GM20000 (cell line): ENCODE measurements around the gene HLA-DRB5.
"Not testable (repeated sequence)": the region's sequence is repeated elsewhere in the genome, so short reads cannot be mapped to it uniquely, and the experiment has no call there.

Experiments used
- DNase-seq: peaks from one replicate; pipeline ENCODE4 v3.0.0; 2012; ENCODE audit warnings: low spot score
- TF ChIP-seq, protein P1 (sequence below): IDR thresholded peaks from 2 replicates; pipeline ENCODE4 v1.5.1; 2012; ENCODE audit warnings: mild to moderate bottlenecking, control low read depth; ENCODE audit errors: extremely low read depth, missing control alignments

The HLA-DRB5 gene

DNA sequence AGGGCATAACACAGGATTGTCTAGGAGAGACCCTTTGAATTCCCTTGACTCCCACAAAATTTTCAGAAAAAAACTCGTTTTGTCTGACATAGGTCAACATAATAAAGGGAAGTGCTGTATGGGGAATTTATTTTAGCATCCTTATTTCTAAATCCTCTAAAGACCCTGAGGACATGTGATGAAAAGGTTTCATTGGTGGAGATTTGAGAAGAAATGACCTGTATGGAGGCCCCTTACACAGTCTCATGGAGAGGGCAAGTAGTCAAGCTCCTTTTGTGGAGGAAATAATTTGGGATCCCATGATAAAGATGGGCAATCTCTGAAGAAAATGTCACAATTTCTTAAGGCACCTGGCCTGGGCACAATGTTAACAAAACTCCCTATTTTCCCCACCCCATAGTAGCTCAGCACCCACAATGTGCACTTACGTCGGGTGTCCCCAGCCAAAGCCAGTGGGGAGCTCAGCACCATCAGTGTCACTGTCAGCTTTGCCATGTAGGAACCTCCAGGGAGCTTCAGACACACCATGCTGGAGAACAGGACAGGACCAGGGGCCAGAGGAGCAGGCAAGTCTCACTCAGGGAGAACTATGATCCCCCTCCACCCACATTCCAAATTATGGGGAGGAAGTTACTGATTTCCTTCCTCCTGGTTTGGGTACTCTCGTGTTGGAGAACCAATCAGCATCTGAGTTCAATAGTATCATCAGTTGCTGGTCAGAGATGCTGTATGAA is at the start of gene HLA-DRB5:
Gene HLA-DRB5 (minus strand): TSS at position 591 of the 734 bp plus-strand sequence. CDS start 63 bp downstream, at position 528.
- DNase-seq: peak; percentile 30
- TF ChIP-seq, protein P1, sequence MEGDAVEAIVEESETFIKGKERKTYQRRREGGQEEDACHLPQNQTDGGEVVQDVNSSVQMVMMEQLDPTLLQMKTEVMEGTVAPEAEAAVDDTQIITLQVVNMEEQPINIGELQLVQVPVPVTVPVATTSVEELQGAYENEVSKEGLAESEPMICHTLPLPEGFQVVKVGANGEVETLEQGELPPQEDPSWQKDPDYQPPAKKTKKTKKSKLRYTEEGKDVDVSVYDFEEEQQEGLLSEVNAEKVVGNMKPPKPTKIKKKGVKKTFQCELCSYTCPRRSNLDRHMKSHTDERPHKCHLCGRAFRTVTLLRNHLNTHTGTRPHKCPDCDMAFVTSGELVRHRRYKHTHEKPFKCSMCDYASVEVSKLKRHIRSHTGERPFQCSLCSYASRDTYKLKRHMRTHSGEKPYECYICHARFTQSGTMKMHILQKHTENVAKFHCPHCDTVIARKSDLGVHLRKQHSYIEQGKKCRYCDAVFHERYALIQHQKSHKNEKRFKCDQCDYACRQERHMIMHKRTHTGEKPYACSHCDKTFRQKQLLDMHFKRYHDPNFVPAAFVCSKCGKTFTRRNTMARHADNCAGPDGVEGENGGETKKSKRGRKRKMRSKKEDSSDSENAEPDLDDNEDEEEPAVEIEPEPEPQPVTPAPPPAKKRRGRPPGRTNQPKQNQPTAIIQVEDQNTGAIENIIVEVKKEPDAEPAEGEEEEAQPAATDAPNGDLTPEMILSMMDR: no peak

DNA sequence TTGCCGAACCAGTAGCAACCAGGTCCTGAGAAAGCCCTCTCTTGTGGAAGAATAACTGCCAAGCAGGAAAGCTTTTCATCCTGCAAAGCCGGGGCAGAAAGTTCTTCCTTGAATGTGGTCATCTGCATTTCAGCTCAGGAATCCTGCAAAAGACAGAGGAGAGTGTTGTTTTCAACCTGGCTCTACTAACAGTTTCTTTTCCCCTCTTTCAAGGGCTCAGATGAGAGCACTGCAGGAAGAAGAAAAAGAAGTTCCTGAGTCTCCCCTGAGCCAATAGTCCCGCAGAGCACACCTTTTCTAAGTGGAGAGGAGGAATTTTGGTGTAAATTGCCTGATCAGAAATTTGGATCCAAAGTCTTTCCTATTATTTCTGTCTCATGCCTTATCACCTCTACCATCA is 48.9 kb upstream of the HLA-DRB5 start:
- DNase-seq: no peak
- TF ChIP-seq, protein P1: no peak

DNA sequence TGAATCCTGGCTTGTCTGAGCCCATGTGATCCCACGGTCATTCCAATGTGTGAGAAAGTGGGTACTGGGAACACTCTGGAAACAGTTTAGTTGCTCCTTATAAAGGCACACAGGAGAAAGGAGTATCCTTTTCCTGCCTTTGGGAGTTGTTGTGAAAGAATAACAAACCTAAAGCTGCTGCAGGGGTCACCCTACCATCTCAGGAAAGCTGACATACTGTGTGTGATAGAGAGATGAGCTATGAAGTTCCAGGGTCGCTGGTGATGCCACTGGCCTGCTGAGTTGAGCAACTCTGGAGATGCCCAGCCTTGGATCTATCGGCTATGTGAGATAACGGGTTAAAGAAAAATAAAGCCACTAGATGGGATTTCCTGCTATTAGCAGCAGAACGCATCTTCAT is 47.4 kb upstream of the HLA-DRB5 start:
- not testable (repeated sequence) for DNase-seq

DNA sequence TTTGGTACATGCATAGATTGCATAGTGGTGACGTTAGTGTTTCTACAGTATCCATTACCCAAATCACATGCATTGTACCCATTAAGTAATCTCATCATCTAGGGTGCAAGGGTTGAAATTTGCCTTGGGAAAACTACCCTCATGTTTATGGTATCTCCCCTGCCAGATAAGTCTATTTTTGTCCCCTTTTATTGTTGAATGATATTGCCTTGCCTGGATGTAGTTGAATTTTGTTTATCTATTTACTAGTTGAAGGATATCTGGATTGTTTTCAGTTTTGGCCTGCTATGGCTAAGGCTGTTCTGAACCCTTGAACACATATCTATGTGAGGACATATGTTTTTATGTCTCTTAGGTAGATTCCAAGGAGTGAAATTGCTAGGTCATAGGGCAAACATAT is 46.2 kb upstream of the HLA-DRB5 start:
- TF ChIP-seq, protein P1: no peak

DNA sequence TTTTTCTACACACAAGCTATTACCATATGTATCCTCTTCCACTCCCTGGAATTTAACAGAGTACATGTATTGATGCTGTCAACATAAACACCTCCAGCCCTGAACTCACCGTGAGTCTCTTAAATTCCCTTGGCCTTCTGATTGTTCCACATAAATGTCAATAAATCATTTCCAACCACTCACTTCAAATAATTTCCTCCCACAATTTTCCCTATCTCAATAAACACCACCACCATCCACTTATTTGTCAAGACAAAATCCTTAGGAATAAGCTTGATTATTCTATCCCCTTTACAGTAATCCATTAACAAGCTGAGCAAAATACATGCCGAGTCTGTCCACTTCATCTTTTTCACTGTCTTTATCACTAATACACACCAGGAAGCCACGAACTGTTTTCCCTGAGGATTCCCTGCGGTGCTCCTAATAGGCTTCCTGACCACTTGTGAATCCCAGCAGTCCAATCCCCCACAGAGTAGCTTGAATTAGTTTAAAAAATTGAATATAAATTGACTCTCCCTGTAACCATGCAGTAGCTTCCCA is 40.3 kb upstream of the HLA-DRB5 start:
- DNase-seq: no peak

More for the DNA sequence above, 46.2 kb upstream of the HLA-DRB5 start:
- no peak for DNase-seq

DNA sequence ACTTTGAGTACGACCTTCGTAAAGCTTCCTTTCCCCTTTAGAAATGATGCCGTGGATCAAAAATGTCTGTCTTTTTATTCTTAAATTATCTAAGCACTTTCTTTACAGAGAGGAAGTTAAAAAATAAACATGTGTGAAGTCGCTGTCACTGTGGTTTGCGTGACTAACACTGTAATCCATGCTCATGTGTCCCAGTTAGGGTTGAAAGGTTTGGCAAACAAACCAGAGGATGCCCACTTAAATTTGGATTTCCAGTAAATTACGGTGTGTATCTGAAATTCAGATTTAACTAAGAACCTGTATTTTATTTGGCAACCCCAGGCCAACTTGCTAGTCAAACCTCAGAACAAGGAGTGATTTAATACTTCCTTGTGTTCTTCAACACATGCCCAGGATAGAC is 38.5 kb upstream of the HLA-DRB5 start:
- no peak for DNase-seq
- TF ChIP-seq, protein P1: no peak

More for the DNA sequence above, 40.3 kb upstream of the HLA-DRB5 start:
- TF ChIP-seq, protein P1: no peak

DNA sequence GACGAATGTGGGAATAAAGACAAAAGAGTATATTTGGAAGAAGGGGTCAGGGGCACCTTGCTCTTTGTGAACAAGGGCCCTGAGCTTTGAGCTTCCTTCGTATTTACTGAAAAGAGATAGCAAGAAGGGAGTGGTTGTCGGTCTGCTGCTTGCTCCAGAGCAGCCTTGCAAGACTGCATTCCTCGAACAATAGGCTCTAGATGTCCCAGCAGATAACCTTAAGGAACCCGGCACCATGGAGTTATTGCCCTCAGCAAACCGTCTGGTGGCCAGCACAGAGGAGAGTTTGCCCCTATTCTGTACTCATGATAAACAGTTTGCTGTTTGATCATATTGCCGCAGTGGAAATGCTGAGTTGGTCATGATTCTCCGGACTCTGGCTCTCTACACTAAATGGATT is 36.9 kb upstream of the HLA-DRB5 start:
- no peak for DNase-seq
- TF ChIP-seq, protein P1: no peak

DNA sequence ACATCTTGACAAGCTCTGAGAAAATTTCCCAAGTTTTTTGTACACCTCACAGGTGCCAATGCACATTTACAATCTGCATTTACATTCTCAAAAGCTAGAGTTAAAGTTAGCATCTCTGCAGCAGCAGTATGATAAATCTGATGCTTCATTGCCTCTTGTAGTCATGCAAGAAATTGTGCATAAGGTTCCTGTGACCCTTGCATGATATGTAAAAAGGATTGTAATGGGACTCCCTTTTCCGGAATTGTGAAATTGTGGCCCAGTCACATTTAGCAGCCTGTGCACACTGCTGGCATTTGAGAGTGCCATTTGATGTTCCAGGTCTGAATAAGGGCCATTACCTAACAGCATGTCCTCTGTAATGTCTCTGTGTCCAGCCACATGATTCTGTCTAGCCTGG is 35.4 kb upstream of the HLA-DRB5 start:
- DNase-seq: no peak
- TF ChIP-seq, protein P1: no peak
